GM19023 (cell line): Measurements from ENCODE around the gene MSH6.

Experiments used
- ATAC-seq: cut with Tn5 transposase; IDR thresholded peaks from one replicate; pipeline ENCODE4 v1.9.1; 2021; ENCODE audit warnings: mild to moderate bottlenecking, moderate library complexity; ENCODE audit not compliant: unreplicated experiment

Gene MSH6

GRCh38 chr2:47783486-47784351, 774 bp downstream of the MSH6 start:
- peak; percentile 23 for ATAC-seq

DNA sequence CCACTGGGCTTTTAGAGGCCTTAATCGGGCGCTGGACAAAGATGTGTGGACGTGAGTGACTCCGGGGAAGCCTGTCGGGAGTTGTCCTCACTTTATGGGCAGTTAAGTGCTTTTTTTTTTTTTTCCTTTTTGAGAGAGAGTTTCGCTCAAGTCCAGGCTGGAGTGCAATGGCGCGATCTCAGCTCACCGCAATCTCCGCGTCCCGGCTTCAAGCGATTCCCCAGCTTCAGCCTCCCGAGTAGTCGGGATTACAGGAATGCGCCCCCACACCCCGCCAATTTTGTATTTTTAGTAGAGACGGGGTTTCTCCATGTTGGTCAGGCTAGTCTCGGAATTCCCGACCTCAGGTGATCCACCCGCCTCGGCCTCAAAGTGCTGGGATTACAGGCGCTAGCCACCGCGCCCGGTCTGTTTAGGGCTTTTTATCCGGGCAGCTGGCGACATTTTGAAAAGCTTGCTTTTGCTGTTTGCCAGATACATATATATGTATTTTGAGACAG, 1.5 kb downstream of the MSH6 start:
- no peak for ATAC-seq

DNA sequence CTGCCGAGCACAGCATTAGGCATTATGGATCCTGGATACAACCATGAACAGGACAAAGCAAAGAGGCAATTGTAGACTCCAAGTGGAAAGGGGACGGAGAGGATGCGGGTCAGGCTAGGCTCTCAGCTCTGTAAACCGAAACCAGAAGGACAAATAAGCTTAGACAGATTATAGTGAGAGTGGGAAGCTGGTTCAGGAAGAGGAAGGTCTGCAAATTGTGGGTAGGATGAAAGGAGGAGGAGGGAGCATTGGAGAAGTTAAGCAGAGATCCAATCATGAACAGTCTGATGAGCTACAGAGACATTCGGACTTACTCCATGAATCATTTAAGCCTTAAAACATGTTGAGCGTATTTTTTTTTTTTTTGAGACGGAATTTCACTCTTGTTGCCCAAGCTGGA, 3.0 kb downstream of the MSH6 start:
- no peak for ATAC-seq

GRCh38 chr2:47796090-47796697, 13.2 kb downstream of the MSH6 start:
- ATAC-seq, result no peak

DNA sequence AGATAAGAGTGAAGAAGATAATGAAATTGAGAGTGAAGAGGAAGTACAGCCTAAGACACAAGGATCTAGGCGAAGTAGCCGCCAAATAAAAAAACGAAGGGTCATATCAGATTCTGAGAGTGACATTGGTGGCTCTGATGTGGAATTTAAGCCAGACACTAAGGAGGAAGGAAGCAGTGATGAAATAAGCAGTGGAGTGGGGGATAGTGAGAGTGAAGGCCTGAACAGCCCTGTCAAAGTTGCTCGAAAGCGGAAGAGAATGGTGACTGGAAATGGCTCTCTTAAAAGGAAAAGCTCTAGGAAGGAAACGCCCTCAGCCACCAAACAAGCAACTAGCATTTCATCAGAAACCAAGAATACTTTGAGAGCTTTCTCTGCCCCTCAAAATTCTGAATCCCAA, 15.7 kb downstream of the MSH6 start:
- ATAC-seq, result no peak

GRCh38 chr2:47799031-47799609, 16.2 kb downstream of the MSH6 start:
- ATAC-seq, result no peak

- ATAC-seq, result no peak
Observed at GRCh38 chr2:47801118-47801517, 18.2 kb downstream of the MSH6 start.

DNA sequence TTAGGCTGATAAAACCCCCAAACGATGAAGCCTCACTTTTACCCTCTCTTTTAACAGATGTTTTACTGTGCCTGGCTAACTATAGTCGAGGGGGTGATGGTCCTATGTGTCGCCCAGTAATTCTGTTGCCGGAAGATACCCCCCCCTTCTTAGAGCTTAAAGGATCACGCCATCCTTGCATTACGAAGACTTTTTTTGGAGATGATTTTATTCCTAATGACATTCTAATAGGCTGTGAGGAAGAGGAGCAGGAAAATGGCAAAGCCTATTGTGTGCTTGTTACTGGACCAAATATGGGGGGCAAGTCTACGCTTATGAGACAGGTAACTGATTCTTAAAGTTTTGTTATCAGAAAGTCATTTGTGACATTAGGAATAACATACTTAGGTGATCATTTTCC, 20.4 kb downstream of the MSH6 start:
- no peak for ATAC-seq

GRCh38 chr2:47803770-47804169, 20.8 kb downstream of the MSH6 start:
- no peak for ATAC-seq

GRCh38 chr2:47805850-47806249, 22.9 kb downstream of the MSH6 start:
- ATAC-seq, result no peak

- ATAC-seq, result no peak
Observed at GRCh38 chr2:47808614-47809013, 25.7 kb downstream of the MSH6 start.

DNA sequence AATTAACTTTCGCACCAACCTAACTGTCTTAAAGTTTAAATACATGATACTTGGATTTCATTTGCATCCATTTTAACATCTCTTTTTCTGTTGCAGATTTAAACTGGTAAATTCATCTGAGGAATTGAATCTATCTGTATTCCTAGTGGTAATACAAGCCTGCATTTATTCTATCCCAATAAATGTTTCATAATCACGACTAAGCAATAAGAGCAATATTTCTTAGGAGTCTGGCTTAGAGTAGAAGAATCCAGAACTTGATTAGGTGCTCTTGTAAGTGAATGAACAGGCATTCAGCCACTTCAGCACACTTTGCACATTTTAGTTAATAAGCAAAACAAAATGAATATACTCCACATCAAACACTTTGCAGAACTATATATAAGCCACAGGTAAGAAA, 27.0 kb downstream of the MSH6 start:
- no peak for ATAC-seq

DNA sequence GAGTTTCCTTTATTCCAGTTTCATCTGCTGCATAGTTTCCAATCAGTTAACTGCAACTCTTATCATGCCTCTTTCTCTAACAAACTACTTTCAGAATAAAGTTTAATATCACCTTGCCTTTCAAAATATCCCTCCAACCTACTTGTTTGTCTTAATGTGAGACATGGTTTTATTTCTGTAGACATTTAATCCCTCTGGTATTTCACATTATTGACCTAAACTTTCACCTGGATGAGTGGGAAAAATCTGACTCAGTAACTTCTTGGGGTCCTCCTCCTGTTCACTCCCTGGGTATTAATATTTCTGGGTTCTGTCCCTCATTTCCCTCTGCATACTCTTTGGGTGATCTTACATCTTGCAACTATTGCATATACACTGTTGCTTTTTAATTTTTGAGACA, 27.9 kb downstream of the MSH6 start:
- ATAC-seq, result no peak

- no peak for ATAC-seq
Observed at GRCh38 chr2:47811668-47812067, 28.7 kb downstream of the MSH6 start.

- no peak for ATAC-seq
Observed at GRCh38 chr2:47815764-47816163, 32.8 kb downstream of the MSH6 start.

DNA sequence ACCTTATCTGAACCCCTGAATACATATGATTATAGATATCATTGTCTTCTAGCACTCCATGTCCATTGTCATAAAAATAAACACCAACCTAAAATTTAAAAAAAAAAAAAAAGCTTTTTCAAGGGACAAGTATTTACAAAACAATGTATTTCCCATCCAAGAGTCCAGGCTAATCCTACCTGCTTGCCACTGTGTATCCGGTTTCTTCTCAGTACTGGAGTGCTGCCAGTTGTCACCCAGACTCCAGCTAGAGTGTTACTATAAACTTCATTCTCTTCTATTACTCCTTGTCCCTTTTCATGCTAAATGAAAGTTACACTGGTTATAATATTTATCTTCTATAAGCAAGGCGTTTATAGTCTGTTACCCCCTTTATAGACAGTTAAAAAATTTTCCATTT, 35.8 kb downstream of the MSH6 start:
- ATAC-seq, result no peak

DNA sequence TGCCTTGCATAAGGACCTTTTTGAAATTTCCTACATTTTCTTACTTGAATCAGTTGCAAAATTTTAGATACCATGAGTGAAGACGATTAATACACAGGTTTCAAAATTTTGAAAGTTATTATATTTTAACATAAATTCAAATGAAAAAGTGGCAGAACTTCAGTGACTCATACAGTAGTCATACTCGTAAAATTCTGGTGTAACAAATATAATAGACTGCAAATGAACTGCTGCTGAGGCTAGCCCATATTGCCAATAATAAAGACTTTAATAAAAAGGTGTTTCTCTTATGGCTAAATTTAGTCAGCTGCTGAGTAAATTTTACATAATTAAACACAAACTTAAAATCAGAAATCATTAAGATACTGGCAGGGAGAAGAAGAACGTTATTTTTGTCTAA, 36.9 kb downstream of the MSH6 start:
- ATAC-seq, result no peak

GRCh38 chr2:47822518-47822917, 39.6 kb downstream of the MSH6 start:
- no peak for ATAC-seq

DNA sequence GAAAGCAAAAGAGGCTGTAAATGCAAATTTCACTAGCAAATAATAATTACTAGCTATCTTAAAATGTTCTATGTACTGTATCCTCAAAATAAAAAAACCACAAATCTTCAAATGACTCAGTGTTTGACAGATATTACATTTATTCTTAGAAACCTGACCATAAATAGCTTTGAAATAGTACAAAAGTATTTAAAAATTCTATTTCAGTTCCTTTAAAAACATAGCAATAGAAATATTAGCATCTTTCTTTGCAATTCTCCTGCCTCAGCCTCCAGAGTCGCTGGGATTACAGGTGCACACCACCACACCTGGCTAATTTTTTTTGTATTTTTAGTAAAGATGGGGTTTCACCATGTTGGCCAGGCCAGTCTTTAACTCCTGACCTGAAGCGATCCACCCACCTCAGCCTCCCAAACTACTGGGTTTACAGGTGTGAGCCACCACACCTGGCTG, 50.6 kb downstream of the MSH6 start:
- ATAC-seq, result no peak

DNA sequence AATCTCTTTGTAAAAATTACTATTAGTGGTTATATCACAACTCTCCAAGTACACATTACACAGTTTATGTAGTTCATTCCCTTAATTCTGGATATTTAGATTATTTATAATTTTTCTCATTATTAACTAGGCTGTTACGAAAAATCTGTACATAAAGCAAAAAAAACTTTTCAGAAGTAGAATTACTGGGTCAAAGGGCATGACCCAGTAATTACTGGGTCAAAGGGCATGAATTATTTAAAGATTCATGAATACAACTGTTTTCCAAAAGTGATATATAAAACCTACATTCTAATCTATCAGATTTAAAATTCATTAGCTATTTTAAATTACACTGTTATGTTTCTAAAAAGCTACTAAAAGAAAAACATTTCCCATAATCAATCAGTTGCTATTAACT, 55.3 kb downstream of the MSH6 start:
- ATAC-seq, result no peak

GRCh38 chr2:47838686-47839085, 55.7 kb downstream of the MSH6 start:
- no peak for ATAC-seq

GRCh38 chr2:47842846-47843245, 59.9 kb downstream of the MSH6 start:
- no peak for ATAC-seq
